TTC549 (cell line): Measurements from ENCODE around the gene TOPBP1.
"Not testable (repeated sequence)": the region's sequence is repeated elsewhere in the genome, so short reads cannot be mapped to it uniquely, and the experiment has no call there.

Source experiments
- FAIRE-seq: peaks from 2 replicates; lab custom pipeline; 2012; peaks lifted over from hg19 to GRCh38; lab: Jason Lieb, UNC

The TOPBP1 gene

GRCh38 chr3:133570139-133570936 is 91.4 kb downstream of the TOPBP1 start:
- no peak for FAIRE-seq

- FAIRE-seq = no peak
Observed at GRCh38 chr3:133568294-133569014, 93.3 kb downstream of the TOPBP1 start.

DNA sequence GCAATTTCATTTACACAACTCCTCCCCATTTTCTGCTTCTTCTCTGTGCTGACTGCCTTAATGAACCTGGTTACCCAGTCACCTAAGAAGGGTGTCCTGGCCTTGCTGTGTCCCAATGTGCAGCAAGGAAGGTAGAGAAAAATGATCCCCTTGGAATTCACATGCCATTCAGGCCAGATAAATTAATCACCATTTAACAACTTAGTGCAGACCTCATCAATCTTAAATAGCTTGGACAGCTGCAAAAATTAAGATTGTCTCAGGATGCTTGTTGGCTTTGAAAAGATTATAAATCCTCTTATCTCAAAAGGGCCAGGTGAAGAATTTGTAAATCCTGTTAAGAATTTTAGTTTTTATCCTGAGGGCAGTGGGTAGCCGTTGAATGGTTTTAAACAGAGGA is 97.9 kb downstream of the TOPBP1 start:
- FAIRE-seq = no peak

DNA sequence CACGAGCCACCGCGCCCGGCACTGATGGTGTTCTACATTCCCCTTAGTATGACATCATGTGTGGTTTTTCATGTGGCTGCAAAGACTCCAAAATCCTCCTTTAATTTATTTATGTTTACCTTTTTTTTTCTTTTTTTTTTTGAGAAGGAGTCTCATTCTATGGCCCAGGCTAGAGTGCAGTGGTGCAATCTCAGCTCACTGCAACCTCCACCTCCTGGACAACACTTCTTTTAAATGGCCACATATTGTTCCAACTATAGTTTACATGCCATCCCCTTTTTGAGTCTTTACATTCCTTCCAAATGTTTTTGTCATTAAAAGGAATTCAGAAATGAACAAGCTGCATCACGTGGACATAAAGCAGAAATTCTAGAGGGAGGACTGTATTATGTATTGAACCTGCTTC is 98.6 kb downstream of the TOPBP1 start:
- no peak for FAIRE-seq

DNA sequence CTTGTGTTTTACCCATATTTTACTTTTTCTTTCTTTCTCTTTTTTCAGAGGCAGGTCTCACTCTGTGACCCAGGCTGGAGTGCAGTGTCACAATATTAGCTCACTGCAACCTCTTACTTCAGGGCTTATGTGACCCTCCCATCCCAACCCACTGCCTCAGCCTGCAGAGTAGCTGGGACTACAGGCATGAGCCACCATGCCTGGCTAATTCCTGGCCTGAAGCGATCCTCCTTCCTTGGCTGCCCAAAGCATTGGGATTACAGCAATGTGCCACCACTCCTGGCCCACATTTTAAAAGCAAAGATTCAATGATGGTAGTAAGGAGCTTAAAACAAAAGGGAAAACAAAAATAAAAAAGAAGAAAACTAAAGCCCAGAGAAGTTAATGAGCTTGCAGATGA is 99.4 kb downstream of the TOPBP1 start:
- no peak for FAIRE-seq

DNA sequence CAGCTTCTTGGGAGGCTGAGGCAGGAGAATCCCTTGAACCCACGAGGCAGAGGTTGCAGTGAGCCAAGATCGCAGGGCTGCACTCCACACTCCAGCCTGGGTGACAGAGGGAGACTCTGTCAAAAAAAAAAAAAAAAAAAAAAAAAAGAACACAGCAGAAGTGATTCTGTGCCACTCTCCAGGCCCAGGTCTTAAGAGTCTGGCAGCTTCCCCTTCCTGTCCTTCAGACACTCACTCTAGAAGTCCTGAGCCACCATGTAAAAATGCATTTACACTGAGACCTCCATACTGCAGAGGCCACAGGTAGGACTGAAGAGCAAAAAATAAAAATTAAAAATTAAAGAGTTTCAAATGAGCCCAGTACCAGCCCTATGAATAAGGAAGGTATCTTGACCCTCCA is 100.1 kb downstream of the TOPBP1 start:
- FAIRE-seq = no peak

- FAIRE-seq = not testable (repeated sequence)
Observed at GRCh38 chr3:133551589-133551988, 110.2 kb downstream of the TOPBP1 start.
